Measurements from ENCODE around the gene SPOCK2. TPM values are rescaled to one million over a fixed set of nuclear protein-coding genes. Genes with fewer than 3 reads are reported as not detected.

SPOCK2 gene
- total and polyA plus RNA-seq, 2 of the 13 experiments (the other 11 are each of a cell fraction or from before 2014, with no cell fraction given): 8.6 to 30.6 TPM

DNA sequence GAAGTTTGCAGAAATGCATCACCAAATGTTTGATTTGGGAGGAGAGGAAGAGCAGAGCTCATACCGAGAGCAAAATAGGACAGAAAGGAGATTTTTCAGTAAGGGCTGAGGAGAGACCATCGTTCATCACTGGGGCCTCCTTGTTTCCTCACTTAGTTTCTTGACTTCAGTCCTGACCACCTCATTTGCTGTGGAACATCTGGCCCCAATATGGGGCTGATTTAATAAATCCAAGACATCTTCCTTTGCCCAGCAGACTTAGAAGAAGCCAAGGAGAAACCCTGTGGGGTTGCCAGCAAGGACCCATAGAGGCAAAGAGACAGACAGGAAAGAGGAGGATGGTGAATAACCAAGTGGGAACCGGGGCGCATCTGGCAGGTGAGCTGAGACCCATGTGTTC, 63.8 kb downstream of the SPOCK2 start:
- Histone ChIP-seq H3K9me3 (ENCODE audit: low read length) (no peaks in the 10 kb centered on the region), H3K27me3 (ENCODE audit: control insufficient read depth in 1 of 2, insufficient read depth in 2 of 2, low read length in 2 of 2) (no peaks in the 10 kb centered on the region), H3K4me2 (ENCODE audit: low read depth, low read length) (no peak overlapping the region), H4K20me1 (ENCODE audit: insufficient read depth, low read length) (no peaks in the 10 kb centered on the region), H3K9ac (ENCODE audit: insufficient read depth, low read depth, low read length) (no peak overlapping the region; the same call in 1 of the 2 replicates), H3K36me3 (replicated peaks in 1 of 2; ENCODE audit: control insufficient read depth in 1 of 2, insufficient read depth in 2 of 2, low read length in 2 of 2) (no peaks in the 10 kb centered on the region), H3K4me3 (replicated peaks in 1 of 3; ENCODE audit: insufficient read depth in 1 of 3, low read depth in 2 of 3, low read length in 3 of 3) (no peak overlapping the region), H2AFZ (ENCODE audit: low read length) (peak overlapping the region; percentile 17), H3K27ac (ENCODE audit: extremely low read length, insufficient read depth, low read length) (no peak overlapping the region), H3K79me2 (ENCODE audit: insufficient read depth, low read length) (peaks cover 3% of the 10 kb centered on the region), H3K4me1 (ENCODE audit: insufficient read depth, low read length) (peaks cover 84% of the 10 kb centered on the region)
- DNase-seq (ENCODE audit: low spot score): no peak
- ChIA-PET CTCF (ENCODE audit: low intra/inter-chr PET ratio, low total read pairs) (no interaction called here), POLR2A (no interaction called here)
- 64% methylated on average over 4 of the region's 4 CpGs for WGBS (ENCODE audit: low lambda C conversion rate)
- no peak for ATAC-seq
- in situ Hi-C loops (cut with HindIII; ENCODE audit: extremely low pct_ligation_motif_present, low pct_unique_long_range_greater_than_20kb) (no loop called here), intact Hi-C loops (cut with micrococcal nuclease; ENCODE audit: unreplicated experiment) (no loop called here)
- TF ChIP-seq ZNF543 (CRISPR knock-in tag; IDR thresholded peaks at IDR 0.05) (no peak), PHF21A (CRISPR knock-in tag; IDR thresholded peaks at IDR 0.05) (no peak), NFYC (CRISPR knock-in tag; IDR thresholded peaks at IDR 0.05) (no peak)
- no TSS peak for BruUV-seq (replicated peaks)
- no peak for FAIRE-seq

- POLR2A ChIA-PET: interaction anchor here (6.1 kb wide), 1 partner anchor 8 kb away, joined by 33 read pairs; no protein-coding TSS in a partner anchor
- H3K9ac ChIP-seq (ENCODE audit: insufficient read depth, low read depth, low read length): no peak overlapping the region
- no peak for ATAC-seq
- no peak for TF ChIP-seq ZNF24 (IDR thresholded peaks at IDR 0.05)
- TF ChIP-seq PHF21A (CRISPR knock-in tag; IDR thresholded peaks at IDR 0.05): no peak
- TF ChIP-seq MTF2 (CRISPR knock-in tag; IDR thresholded peaks at IDR 0.05; ENCODE audit: borderline replicate concordance): no peak
- peak; percentile 11; the same call in 1 of the 2 replicates for TF ChIP-seq TCF7 (IDR thresholded peaks at IDR 0.05; ENCODE audit: low read depth)
- TF ChIP-seq, protein P1, sequence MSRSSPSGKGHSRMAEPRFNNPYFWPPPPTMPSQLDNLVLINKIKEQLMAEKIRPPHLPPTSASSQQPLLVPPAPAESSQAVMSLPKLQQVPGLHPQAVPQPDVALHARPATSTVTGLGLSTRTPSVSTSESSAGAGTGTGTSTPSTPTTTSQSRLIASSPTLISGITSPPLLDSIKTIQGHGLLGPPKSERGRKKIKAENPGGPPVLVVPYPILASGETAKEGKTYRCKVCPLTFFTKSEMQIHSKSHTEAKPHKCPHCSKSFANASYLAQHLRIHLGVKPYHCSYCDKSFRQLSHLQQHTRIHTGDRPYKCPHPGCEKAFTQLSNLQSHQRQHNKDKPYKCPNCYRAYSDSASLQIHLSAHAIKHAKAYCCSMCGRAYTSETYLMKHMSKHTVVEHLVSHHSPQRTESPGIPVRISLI (CRISPR knock-in tag; IDR thresholded peaks at IDR 0.05; ENCODE audit: borderline replicate concordance): peak; percentile 34; the same call in 1 of the 2 replicates
- TF ChIP-seq, protein P2, sequence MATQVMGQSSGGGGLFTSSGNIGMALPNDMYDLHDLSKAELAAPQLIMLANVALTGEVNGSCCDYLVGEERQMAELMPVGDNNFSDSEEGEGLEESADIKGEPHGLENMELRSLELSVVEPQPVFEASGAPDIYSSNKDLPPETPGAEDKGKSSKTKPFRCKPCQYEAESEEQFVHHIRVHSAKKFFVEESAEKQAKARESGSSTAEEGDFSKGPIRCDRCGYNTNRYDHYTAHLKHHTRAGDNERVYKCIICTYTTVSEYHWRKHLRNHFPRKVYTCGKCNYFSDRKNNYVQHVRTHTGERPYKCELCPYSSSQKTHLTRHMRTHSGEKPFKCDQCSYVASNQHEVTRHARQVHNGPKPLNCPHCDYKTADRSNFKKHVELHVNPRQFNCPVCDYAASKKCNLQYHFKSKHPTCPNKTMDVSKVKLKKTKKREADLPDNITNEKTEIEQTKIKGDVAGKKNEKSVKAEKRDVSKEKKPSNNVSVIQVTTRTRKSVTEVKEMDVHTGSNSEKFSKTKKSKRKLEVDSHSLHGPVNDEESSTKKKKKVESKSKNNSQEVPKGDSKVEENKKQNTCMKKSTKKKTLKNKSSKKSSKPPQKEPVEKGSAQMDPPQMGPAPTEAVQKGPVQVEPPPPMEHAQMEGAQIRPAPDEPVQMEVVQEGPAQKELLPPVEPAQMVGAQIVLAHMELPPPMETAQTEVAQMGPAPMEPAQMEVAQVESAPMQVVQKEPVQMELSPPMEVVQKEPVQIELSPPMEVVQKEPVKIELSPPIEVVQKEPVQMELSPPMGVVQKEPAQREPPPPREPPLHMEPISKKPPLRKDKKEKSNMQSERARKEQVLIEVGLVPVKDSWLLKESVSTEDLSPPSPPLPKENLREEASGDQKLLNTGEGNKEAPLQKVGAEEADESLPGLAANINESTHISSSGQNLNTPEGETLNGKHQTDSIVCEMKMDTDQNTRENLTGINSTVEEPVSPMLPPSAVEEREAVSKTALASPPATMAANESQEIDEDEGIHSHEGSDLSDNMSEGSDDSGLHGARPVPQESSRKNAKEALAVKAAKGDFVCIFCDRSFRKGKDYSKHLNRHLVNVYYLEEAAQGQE (IDR thresholded peaks at IDR 0.05; ENCODE audit: borderline replicate concordance in 1 of 2, low read depth in 1 of 2, low read length in 2 of 2): no peak
- TF ChIP-seq CCAR2 (optimal IDR thresholded peaks at IDR 0.05; ENCODE audit: low read depth, low read length): no peak
- no peak for TF ChIP-seq ZNF75D (CRISPR knock-in tag; IDR thresholded peaks at IDR 0.05; ENCODE audit: borderline replicate concordance)
- TF ChIP-seq TBX2 (CRISPR knock-in tag; IDR thresholded peaks at IDR 0.05; ENCODE audit: borderline replicate concordance): 0 out of 2 replicates have a peak, but pooled peaks have one; percentile 26
- no peak for TF ChIP-seq ZNF382 (CRISPR knock-in tag; IDR thresholded peaks at IDR 0.05; ENCODE audit: borderline replicate concordance)
- peak; percentile 28; the same call in 1 of the 2 replicates for TF ChIP-seq ZKSCAN1 (IDR thresholded peaks at IDR 0.05; ENCODE audit: low read length)
- TF ChIP-seq KDM1A (CRISPR knock-in tag; IDR thresholded peaks at IDR 0.05): no peak
- no peak for TF ChIP-seq JUNB (CRISPR knock-in tag; IDR thresholded peaks at IDR 0.05; ENCODE audit: borderline replicate concordance)
- TF ChIP-seq ZBTB7B (CRISPR knock-in tag; IDR thresholded peaks at IDR 0.05): no peak
Measured at GRCh38 chr10:72022228-72022627, 66.1 kb downstream of the SPOCK2 start.

More at GRCh38 chr10:72022228-72022627, 66.1 kb downstream of the SPOCK2 start:
- Histone ChIP-seq H4K20me1 (ENCODE audit: insufficient read depth, low read length) (no peaks in the 10 kb centered on the region), H3K79me2 (ENCODE audit: insufficient read depth, low read length) (no peaks in the 10 kb centered on the region), H2AFZ (ENCODE audit: low read length) (no peak overlapping the region), H3K36me3 (replicated peaks in 1 of 2; ENCODE audit: control insufficient read depth in 1 of 2, insufficient read depth in 2 of 2, low read length in 2 of 2) (no peaks in the 10 kb centered on the region), H3K4me1 (ENCODE audit: insufficient read depth, low read length) (peaks cover 80% of the 10 kb centered on the region), H3K27ac (ENCODE audit: extremely low read length, insufficient read depth, low read length) (no peak overlapping the region), H3K27me3 (ENCODE audit: control insufficient read depth in 1 of 2, insufficient read depth in 2 of 2, low read length in 2 of 2) (no peaks in the 10 kb centered on the region), H3K4me3 (replicated peaks in 1 of 3; ENCODE audit: insufficient read depth in 1 of 3, low read depth in 2 of 3, low read length in 3 of 3) (no peak overlapping the region), H3K4me2 (ENCODE audit: low read depth, low read length) (no peak overlapping the region), H3K9me3 (ENCODE audit: low read length) (no peaks in the 10 kb centered on the region)
- CTCF ChIA-PET (ENCODE audit: low intra/inter-chr PET ratio, low total read pairs): no interaction called here
- DNase-seq (ENCODE audit: low spot score): no peak
- 50% methylated on average over 6 of the region's 6 CpGs for WGBS (ENCODE audit: low lambda C conversion rate)
- in situ Hi-C loops (cut with HindIII; ENCODE audit: extremely low pct_ligation_motif_present, low pct_unique_long_range_greater_than_20kb) (no loop called here), intact Hi-C loops (cut with micrococcal nuclease; ENCODE audit: unreplicated experiment) (no loop called here)
- FAIRE-seq: no peak
- no TSS peak for BruUV-seq (replicated peaks)

All from HepG2 (cell line).